ENCODE measurements around the gene HOXA6. TPM values are rescaled to one million over a fixed set of nuclear protein-coding genes. Genes with fewer than 3 reads are reported as not detected.
A peak's percentile ranks its signal among the peaks of the same experiment; 100 is the strongest.

Gene HOXA6
- total RNA-seq, 4 donors from 2014 or later, result 1.1 to 1.6 TPM; not detected in 2

GRCh38 chr7:27152816-27153442 lies 5.4 kb upstream of the HOXA6 start:
- no peaks in the 10 kb centered on the region for H3K9me3 ChIP-seq
- 18% methylated on average over 15 of the region's 22 CpGs for WGBS, 2 donors
- peaks cover 19 to 37% of the 10 kb centered on the region in 2 donors for H3K4me1 ChIP-seq
- DNase-seq, result no peak
- no peaks in the 10 kb centered on the region for H3K36me3 ChIP-seq
- peak overlapping the region in 1 of 3 donors; percentile 0 for H3K27ac ChIP-seq
- peaks cover 88% of the 10 kb centered on the region for H3K27me3 ChIP-seq
- TF ChIP-seq CTCF (IDR thresholded peaks at IDR 0.05) (no peak), POLR2A (IDR thresholded peaks at IDR 0.05) (no peak)
- intact Hi-C loops (cut with DNase I), result loop anchor here (5.0 kb wide), 1 partner anchor 286 kb away; no protein-coding TSS in a partner anchor
- no peak overlapping the region for H3K4me3 ChIP-seq (replicated peaks in 1 of 3)

GRCh38 chr7:27151931-27152815 lies 4.6 kb upstream of the HOXA6 start, which contains the start of gene HOXA3:
HOXA3 (minus strand) TSS chr7:27152583; CDS start chr7:27110640, 41,943 bp downstream.
- DNase-seq, result no peak
- intact Hi-C loops (cut with DNase I), result loop anchor here (5.0 kb wide), 1 partner anchor 285 kb away; no protein-coding TSS in a partner anchor
- Histone ChIP-seq H3K27me3 (peaks cover 92% of the 10 kb centered on the region), H3K27ac (peak within 1 kb of the TSS in 1 of 3 donors; percentile 0), H3K36me3 (no peaks in the 10 kb centered on the region), H3K4me1 (peaks cover 21 to 41% of the 10 kb centered on the region in 2 donors), H3K9me3 (no peaks in the 10 kb centered on the region), H3K4me3 (replicated peaks in 1 of 3) (no peak within 1 kb of the TSS)
- TF ChIP-seq CTCF (IDR thresholded peaks at IDR 0.05), result no peak
- no peak for TF ChIP-seq POLR2A (IDR thresholded peaks at IDR 0.05)
- WGBS, 2 donors, result 6 to 10% methylated on average over 39 of the region's 53 CpGs

GRCh38 chr7:27151341-27151930 lies 3.9 kb upstream of the HOXA6 start:
- DNase-seq, result no peak
- Histone ChIP-seq H3K4me1 (peaks cover 21 to 39% of the 10 kb centered on the region in 2 donors), H3K27ac (no peak overlapping the region), H3K9me3 (no peaks in the 10 kb centered on the region), H3K4me3 (replicated peaks in 1 of 3) (no peak overlapping the region), H3K27me3 (peaks cover 93% of the 10 kb centered on the region), H3K36me3 (no peaks in the 10 kb centered on the region)
- intact Hi-C loops (cut with DNase I), result loop anchor here (5.0 kb wide), 1 partner anchor 284 kb away; no protein-coding TSS in a partner anchor
- 5 to 12% methylated on average over 17 to 27 of the region's 27 CpGs for WGBS, 2 donors
- no peak for TF ChIP-seq CTCF (IDR thresholded peaks at IDR 0.05)
- no peak for TF ChIP-seq POLR2A (IDR thresholded peaks at IDR 0.05)

- no peaks in the 10 kb centered on the region for H3K9me3 ChIP-seq
- H3K4me3 ChIP-seq (replicated peaks in 1 of 3), result peak overlapping the region in 1 of 3 donors; percentile 23
- WGBS, 2 donors, result 1 to 3% methylated on average over 33 to 37 of the region's 58 CpGs
- no peaks in the 10 kb centered on the region for H3K36me3 ChIP-seq
- H3K4me1 ChIP-seq, result peaks cover 21 to 32% of the 10 kb centered on the region in 2 donors
- peaks cover 91% of the 10 kb centered on the region for H3K27me3 ChIP-seq
- peak; percentile 63 to 64 for DNase-seq
- H3K27ac ChIP-seq, result no peak overlapping the region
- intact Hi-C loops (cut with DNase I), result loop anchor here (5.0 kb wide), 1 partner anchor 283 kb away; no protein-coding TSS in a partner anchor
- TF ChIP-seq CTCF (IDR thresholded peaks at IDR 0.05), result peak; percentile 40 to 90 (median 64)
- TF ChIP-seq POLR2A (IDR thresholded peaks at IDR 0.05), result peak in 1 of 2 donors; percentile 13
Measured at GRCh38 chr7:27150568-27151340, 3.2 kb upstream of the HOXA6 start.
